GM10248 (cell line): Measurements from ENCODE around the gene MAP3K8.
"Not testable (repeated sequence)": the region's sequence is repeated elsewhere in the genome, so short reads cannot be mapped to it uniquely, and the experiment has no call there.

Source experiments
- CTCF ChIA-PET: fragments of 300-600 bp; sonication (Branson Sonifier 250); formaldehyde crosslinking; extraction: SDS; loops from one replicate; lab custom pipeline; 2021; ENCODE audit warnings: antibody characterized with exemption; lab: Yijun Ruan, JAX
- POLR2A ChIA-PET: fragments of 350-650 bp; sonication (Branson Sonifier 250); formaldehyde crosslinking; extraction: SDS; loops from one replicate; lab custom pipeline; 2020; ENCODE audit warnings: antibody characterized with exemption; lab: Yijun Ruan, JAX
- DNase-seq: peaks from one replicate; pipeline ENCODE4 v3.0.0; 2012; ENCODE audit errors: extremely low spot score
- CTCF ChIP-seq: IDR thresholded peaks from 2 replicates; pipeline ENCODE4 v1.5.1; 2012; ENCODE audit warnings: mild to moderate bottlenecking, low read depth; ENCODE audit errors: extremely low read depth, missing control alignments, control extremely low read depth

MAP3K8 gene

GRCh38 chr10:30434273-30435072 is 489 bp downstream of the MAP3K8 start:
- CTCF ChIA-PET = interaction anchor here (1.0 to 2.2 kb wide), 10 partner anchors 8 to 156 kb away, joined by 3 to 7 read pairs (median 4); no protein-coding TSS in a partner anchor
- DNase-seq = peak; percentile 79
- POLR2A ChIA-PET = interaction anchor here (0.6 to 2.1 kb wide), 9 partner anchors 8 to 95 kb away, joined by 3 to 11 read pairs (median 4); no protein-coding TSS in a partner anchor
- no peak for TF ChIP-seq CTCF

GRCh38 chr10:30435073-30435422 is 1.1 kb downstream of the MAP3K8 start:
- CTCF ChIA-PET = interaction anchor here (1.0 to 2.2 kb wide), 4 partner anchors 21 to 156 kb away, joined by 3 to 7 read pairs (median 4); no protein-coding TSS in a partner anchor
- no peak for DNase-seq
- POLR2A ChIA-PET = interaction anchor here (1.4 to 2.0 kb wide), 2 partner anchors 53 to 94 kb away, joined by 4 to 9 read pairs; no protein-coding TSS in a partner anchor
- TF ChIP-seq CTCF = no peak

- CTCF ChIA-PET = interaction anchor here (1.0 to 2.2 kb wide), 2 partner anchors 22 to 101 kb away, joined by 3 to 7 read pairs; no protein-coding TSS in a partner anchor
- DNase-seq, POLR2A ChIA-PET: not testable (repeated sequence)
Measured at GRCh38 chr10:30435499-30436167, 1.6 kb downstream of the MAP3K8 start.

- DNase-seq = no peak
Measured at GRCh38 chr10:30436191-30436611, 2.2 kb downstream of the MAP3K8 start.

GRCh38 chr10:30436671-30437030 is 2.7 kb downstream of the MAP3K8 start:
- TF ChIP-seq CTCF = no peak
- DNase-seq = no peak
- ChIA-PET POLR2A (interaction anchor here (0.6 kb wide), 1 partner anchor 9 kb away, joined by 4 read pairs; no protein-coding TSS in a partner anchor), CTCF (interaction anchor here (1.0 to 2.2 kb wide), 6 partner anchors 23 to 145 kb away, joined by 3 to 7 read pairs (median 4); no protein-coding TSS in a partner anchor)

More at GRCh38 chr10:30436191-30436611, 2.2 kb downstream of the MAP3K8 start:
- CTCF ChIA-PET = interaction anchor here (1.0 to 2.2 kb wide), 4 partner anchors 22 to 145 kb away, joined by 3 to 7 read pairs (median 4); no protein-coding TSS in a partner anchor
- no peak for TF ChIP-seq CTCF
- POLR2A ChIA-PET = no interaction called here

- ChIA-PET POLR2A (interaction anchor here (0.6 to 0.7 kb wide), 4 partner anchors 9 to 144 kb away, joined by 3 to 4 read pairs (median 4); no protein-coding TSS in a partner anchor), CTCF (interaction anchor here (1.0 to 2.2 kb wide), 14 partner anchors 10 to 154 kb away, joined by 3 to 8 read pairs (median 4); no protein-coding TSS in a partner anchor)
- no peak for DNase-seq
- no peak for TF ChIP-seq CTCF
Measured at GRCh38 chr10:30437031-30437841, 3.3 kb downstream of the MAP3K8 start.
